Hematopoietic multipotent progenitor cell (in vitro differentiated cells): ENCODE data around the gene KANK4. TPM values are rescaled to one million over a fixed set of nuclear protein-coding genes. Genes with fewer than 3 reads are reported as not detected.
"Not testable (repeated sequence)": the region's sequence is repeated elsewhere in the genome, so short reads cannot be mapped to it uniquely, and the experiment has no call there.

Source experiments
- DNase-seq, 3 donors: peaks; one replicate each; pipeline ENCODE4 v3.0.0-alpha.2; 2011 to 2015; ENCODE audit warnings: low read depth in 2 of 3, low spot score in 2 of 3
- total RNA-seq: library from RNA; depleted of rRNA; stranded (reverse); fragments of >200 nt; gene quantifications from one replicate; pipeline ENCODE4 v1.2.3, GENCODE V29; 2012

Gene KANK4
- total RNA-seq, 1 donor: under 0.01 TPM

- DNase-seq: no peak
Observed at GRCh38 chr1:62241371-62242131, 77.7 kb downstream of the KANK4 start.

GRCh38 chr1:62240651-62241370 lies 78.4 kb downstream of the KANK4 start:
- no peak for DNase-seq

DNA sequence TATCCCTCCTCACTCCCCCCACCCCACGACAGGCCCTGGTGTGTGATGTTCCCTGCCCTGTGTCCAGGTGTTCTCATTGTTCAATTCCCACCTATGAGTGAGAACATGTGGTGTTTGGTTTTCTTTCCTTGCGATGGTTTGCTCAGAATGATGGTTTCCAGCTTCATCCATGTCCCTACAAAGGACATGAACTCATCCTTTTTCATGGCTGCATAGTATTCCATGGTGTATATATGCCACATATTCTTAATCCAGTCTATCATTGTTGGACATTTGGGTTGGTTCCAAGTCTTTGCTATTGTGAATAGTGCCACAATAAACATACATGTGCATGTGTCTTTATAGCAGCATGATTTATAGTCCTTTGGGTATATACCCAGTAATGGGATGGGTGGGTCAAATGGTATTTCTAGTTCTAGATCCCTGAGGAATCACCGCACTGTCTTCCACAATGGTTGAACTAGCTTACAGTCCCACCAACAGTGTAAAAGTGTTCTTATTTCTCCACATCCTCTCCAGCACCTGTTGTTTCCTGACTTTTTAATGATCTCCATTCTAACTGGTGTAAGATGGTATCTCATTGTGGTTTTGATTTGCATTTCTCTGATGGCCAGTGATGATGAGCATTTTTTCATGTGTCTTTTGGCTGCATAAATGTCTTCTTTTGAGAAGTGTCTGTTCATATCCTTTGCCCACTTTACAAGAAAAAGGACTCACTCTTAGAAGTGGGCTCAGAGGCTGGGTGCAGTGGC lies 79.4 kb downstream of the KANK4 start:
- DNase-seq: not testable (repeated sequence)

DNA sequence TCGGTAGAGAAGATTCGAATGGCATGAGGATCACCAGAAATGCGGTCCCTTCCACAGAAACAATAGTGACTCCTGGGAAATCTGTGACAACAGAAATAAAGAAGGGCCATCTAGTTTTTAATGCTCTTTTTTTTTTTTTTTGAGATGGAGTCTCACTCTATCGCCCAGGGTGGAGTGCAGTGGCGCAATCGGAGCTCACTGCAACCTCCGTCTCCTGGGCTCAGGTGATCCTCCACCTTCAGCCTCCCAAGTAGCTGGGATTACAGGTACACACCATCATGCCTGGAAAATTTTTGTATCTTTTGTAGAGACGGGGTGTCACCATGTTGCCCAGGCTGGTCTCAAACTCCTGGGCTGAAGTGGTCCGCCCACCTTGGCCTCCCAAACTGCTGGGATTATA lies 80.7 kb downstream of the KANK4 start:
- DNase-seq: no peak

DNA sequence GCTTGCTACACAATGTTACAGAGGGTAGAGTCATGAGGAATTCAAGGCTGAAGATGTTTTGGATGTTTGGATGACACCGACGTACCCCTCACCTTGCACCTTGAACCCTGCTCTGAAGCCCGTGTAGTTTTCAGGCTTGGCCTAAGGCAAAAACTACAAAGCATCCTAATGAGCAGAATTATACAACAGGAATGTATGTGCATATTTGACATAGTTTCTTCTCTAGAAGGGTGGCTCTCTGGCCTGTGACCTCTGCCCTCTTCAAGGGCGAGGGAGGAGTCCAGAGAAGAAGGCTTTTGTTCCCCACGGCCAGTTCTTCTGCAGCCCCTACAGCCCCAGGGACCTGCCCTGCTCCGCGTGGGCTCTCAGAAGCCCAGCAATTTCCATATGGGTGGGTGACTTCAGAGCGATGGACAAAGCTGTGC lies 81.3 kb downstream of the KANK4 start:
- DNase-seq: no peak

DNA sequence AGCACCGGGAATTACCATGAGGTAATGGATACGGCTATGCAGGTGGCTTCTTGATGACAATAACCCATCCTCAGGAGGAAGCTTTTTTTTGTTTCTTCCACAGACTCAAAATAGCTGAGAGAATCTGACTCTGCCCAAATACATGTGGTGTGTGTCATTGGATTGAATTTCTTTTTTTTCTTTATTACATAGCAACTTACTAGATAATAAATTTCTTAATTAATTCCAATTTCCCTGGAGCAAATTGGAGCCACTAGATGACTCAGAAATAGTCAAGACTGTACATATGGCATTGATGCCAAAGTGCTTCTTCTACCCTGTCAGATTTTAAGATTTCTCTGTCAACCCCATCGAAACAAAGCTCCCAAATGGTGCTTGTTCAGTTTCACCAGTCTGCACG lies 81.9 kb downstream of the KANK4 start:
- DNase-seq: no peak

GRCh38 chr1:62235576-62235975 lies 83.7 kb downstream of the KANK4 start:
- no peak for DNase-seq

- no peak for DNase-seq
Observed at GRCh38 chr1:62234688-62235087, 84.5 kb downstream of the KANK4 start.

DNA sequence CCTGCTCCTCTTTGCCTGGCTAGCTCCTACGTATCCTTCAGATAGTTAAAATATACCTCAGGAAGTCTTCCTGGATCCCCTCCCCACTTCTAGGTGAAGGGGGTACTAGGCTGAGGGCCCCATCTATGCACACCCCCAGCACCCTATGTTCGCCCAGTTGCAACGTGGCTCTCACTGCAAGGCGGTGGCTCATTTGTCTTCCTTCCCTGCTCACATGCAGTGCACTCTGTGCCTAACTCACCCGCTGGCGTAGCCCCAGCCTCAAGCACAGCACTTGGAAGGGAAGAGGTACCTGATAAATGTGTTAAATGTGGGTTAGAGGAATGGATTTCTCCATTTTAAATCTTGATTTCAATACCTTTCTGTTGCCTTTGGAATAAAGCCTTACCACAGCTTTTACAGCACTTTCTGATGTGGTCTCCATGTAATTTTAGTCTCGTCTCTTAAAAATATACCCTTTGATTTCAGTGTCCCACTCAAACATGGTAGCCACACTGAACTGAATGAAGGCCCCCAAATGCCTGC lies 85.2 kb downstream of the KANK4 start:
- DNase-seq: no peak

DNA sequence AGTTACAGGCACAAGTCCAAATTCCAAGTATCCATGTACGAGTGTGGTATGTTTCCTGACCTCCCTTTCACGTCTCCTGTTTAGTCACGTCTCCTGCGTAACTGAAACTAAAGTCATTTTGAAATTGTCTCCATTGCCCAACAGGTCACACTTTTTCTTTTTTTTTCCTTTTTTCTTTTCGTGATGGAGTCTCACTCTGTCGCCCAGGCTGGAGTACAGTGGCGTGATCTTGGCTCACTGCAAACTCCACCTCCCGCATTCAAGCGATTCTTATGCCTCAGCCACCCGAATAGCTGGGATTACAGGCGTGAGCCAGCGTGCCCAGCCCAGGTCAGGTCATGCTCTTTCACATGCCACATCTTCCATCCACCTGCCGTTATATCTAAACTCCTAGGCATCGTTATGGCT lies 86.4 kb downstream of the KANK4 start:
- DNase-seq: no peak

GRCh38 chr1:62230718-62231117 lies 88.5 kb downstream of the KANK4 start:
- no peak for DNase-seq

- no peak for DNase-seq
Observed at GRCh38 chr1:62229932-62230331, 89.3 kb downstream of the KANK4 start.

GRCh38 chr1:62229468-62229867 lies 89.8 kb downstream of the KANK4 start:
- DNase-seq: no peak

DNA sequence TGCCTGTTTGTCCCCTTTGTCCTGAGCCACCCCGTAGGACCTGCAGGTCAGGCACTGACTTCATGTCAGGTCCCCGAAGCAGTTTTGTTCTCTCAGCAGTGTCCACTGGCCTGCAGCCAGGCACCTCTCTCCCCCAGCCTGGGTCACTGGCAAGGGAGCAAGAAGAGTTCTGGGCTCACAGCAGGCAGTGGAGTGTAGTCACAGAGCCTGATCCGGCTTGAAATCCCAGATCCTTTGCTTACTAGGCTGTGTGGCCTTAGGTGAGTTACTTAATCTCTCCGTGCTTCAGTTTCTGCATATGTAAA lies 90.4 kb downstream of the KANK4 start:
- no peak for DNase-seq

DNA sequence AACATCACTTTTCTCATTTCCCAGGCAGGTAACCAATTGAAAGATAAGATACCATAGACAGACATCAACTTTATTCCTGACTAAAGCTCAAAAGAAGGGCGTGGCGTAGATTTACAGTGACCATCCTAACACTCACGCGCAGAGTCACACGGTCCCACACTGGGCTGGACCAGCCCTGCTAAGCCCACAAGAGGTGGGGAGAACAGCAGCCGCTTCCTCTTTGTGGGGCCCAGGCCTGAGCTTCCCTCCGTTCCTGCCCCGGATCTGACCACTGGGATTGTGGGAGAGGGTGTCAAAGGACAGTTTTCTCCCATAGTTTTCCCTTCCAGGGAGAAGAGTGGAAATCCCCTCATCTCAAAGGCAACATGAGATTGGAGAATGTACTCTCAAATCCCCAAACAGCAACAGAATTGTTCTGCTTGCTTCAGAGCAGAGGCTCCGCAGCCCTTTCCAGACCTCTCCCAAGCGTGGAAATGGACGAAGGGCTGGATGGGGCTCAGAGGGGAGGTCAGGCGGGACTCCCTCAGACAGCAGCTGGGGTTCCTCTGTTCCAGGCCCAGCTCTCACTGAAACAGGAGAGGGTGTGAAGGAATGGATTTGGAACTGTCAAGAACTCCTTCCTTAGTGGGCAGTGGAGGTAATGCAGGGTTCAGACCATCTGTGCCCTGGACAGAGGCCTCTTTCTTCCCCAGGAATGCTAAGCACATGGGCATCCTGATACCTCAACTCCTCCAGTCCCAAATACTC lies 90.9 kb downstream of the KANK4 start:
- DNase-seq: no peak

GRCh38 chr1:62227496-62227895 lies 91.7 kb downstream of the KANK4 start:
- no peak for DNase-seq

- DNase-seq: no peak
Observed at GRCh38 chr1:62224182-62224581, 95.1 kb downstream of the KANK4 start.

- DNase-seq: no peak
Observed at GRCh38 chr1:62222321-62222720, 96.9 kb downstream of the KANK4 start.

DNA sequence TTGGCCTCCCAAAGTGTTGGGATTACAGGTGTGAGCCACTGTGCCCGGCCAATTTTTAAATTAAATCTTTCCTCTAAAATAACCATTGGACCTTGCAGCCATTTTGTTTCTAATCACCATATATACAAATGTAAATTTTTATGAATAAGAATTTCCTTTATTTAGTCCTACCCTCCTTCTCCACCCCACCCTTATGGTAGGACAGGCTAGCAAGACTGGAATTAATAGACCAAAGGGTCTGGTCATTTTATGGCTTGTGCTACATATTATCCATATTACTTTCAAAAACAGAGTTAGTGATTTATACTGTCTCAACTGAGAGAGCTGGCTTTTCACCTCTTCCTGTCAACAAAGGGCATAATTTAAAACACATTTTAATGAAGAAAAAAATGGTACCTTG lies 98.1 kb downstream of the KANK4 start:
- DNase-seq: no peak

GRCh38 chr1:62220456-62220855 lies 98.8 kb downstream of the KANK4 start:
- not testable (repeated sequence) for DNase-seq

GRCh38 chr1:62218604-62219003 lies 100.6 kb downstream of the KANK4 start:
- no peak for DNase-seq
